ENCODE measurements around the gene MUC15.
"Not testable (repeated sequence)": the region's sequence is repeated elsewhere in the genome, so short reads cannot be mapped to it uniquely, and the experiment has no call there.

The MUC15 gene, protein sequence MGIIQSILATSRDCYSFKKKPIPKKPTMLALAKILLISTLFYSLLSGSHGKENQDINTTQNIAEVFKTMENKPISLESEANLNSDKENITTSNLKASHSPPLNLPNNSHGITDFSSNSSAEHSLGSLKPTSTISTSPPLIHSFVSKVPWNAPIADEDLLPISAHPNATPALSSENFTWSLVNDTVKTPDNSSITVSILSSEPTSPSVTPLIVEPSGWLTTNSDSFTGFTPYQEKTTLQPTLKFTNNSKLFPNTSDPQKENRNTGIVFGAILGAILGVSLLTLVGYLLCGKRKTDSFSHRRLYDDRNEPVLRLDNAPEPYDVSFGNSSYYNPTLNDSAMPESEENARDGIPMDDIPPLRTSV

DNA sequence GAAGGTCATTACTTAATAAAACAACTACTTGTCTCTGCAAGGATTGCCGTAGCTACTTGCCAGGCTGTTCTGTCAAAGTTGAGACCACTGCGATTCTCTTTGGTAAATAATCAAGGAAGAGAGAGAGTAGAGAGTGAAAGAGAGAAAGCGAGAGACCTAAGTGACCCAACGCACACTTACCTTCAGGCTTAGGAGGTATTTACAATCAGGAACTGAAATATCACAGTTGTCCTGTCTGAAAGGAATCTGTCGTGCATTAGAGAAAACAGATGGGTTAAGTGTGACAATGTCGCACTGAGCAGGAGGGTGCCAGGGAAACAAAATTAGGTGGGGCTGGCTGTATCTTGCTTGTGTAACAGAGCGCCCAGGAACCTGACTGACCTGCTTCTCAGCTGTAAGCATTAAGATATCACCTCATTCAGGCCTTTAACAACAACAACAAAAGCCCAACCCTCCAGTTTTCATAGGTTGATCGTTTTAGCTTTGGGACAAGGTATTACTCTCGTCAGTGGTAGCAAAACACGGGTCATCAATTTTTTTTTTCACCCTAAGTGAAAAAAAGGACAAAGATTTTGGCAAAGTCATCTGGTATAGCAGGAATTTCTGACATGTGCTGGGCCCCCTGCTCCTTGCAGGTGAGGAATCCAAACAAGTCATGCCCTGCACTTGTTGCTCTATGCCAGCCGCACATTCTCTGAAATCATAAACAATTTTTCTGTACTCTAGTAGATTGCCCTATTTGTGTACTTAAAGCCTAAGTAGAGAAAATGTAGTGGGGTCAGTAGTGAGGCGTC is at the start of gene MUC15:
Gene MUC15, minus strand, starts transcription at position 403 of the 794 bp plus-strand sequence. CDS start 5,169 bp downstream, outside the sequence.
- DNase-seq = no peak

DNA sequence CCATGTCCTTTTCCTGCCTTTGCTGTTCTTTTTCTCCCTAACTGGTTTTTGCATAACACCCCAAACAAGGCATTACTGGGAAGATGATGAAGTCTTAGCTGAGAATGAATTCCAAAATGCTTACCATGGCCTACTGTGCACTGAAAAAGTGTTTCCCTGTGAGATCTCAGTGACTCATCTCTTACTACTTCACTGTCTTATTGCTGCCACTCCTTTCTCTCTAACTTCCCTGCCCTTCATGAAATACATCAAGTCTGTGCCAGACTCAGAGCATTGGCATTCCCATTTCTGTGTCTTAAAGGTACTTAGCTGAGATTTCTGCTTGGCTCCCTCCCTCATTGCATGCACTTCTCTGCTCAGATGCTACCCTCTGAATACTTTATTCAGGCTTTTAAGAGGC is 49.1 kb upstream of the MUC15 start:
- no peak for DNase-seq

DNA sequence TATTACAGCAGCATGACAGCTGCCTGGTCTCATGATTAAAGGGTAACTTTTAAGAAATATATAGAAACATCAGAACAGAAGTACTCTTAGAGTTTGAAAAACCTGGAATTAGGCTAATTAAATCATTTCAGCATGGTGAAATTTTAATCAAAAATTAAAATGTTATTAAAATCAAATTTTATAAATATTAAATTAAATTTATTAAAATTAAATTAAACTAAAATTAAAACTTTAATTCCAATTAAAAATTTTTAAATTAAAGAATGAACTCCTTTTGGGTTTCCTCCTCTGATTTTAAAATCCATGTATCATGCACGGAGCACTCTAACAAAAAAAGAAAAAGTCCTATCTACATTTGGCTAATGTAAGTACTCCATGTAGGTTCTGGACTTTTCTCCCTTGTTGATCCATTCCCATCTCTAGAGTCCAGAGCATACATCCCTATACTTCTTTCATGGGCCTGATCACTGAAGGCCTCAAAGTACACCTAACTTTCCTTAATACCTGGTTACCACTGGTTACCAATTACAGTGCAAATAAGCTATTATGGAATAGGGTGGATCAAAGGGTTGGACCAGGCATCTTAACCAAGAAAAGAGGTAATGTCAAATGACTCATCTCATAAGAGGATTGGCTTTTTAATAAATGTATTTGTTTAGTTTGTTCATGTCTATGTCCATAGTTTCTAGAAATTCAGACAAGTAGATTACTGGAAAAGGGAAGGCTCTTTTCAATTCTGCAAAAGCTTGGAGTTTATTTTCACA is 48.4 kb upstream of the MUC15 start:
- DNase-seq = no peak

DNA sequence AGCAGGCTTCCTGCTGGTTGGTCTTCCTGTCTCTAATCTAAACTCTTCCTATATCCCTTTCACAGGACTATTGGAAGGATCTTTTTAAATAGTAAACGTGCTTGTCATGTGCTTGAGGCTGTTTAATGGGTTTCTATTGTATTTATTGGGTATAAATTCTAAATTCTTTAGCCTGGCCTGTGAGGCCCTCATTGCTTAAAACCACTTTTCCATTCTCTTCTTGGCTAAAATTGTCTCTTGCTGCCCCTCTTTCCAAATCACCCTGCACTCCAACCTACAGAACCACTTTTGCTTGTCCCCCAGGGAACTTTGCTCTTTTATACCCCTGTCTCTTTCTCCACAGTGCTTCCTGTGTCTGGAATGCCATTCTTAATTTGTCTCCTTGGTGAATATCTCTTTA is 46.4 kb upstream of the MUC15 start:
- DNase-seq = no peak

DNA sequence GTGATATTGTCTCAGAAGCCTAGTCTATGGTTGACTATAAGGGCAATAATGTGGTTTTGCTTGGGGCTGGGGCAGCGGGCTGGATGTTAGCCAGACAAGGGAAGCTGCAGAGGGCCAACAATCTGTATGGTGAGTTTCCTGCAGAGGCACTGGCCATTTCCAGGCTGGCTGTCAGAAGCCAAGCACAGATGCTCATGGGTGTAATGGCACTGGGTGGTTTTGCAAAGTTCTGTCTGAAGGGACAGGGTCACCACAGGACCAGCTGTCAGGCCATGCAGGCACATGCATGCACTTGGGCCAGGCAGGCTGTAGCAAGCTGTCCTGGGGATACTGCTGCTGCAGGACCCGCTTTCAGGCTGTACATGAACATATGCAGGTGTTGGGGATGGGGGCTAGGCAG is 41.7 kb upstream of the MUC15 start:
- DNase-seq = no peak

DNA sequence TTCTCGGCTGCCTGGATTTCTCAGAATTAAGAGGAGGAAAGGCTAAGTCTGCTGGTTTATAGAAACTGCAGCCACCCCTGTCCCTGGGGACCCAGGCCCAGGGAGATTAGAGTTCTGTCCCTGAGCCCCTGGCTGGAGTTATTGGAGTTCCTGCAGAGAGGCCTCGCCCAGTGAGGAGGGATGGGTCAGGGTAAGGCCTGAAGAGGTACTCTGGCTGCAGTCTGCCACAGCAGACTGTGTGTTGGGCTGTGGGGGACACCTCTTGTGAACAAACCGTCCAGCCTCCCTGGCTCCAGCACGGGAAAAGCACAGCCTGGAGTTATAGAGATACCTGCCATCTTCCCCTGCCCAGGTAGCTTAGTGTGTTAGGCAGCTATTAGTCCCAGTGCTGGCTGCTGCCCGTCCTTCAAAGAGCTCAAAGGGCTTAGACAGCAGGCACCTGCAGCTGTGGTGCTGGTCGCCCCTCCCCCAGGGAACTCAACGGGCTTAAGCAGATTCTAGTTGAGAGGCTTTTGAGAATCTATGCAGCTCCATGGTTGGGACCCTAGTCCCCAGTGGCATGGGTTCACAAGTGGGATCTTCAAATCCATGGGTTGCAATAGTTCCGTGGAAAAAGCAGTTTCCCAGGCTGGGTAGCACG is 36.6 kb upstream of the MUC15 start:
- DNase-seq = no peak

DNA sequence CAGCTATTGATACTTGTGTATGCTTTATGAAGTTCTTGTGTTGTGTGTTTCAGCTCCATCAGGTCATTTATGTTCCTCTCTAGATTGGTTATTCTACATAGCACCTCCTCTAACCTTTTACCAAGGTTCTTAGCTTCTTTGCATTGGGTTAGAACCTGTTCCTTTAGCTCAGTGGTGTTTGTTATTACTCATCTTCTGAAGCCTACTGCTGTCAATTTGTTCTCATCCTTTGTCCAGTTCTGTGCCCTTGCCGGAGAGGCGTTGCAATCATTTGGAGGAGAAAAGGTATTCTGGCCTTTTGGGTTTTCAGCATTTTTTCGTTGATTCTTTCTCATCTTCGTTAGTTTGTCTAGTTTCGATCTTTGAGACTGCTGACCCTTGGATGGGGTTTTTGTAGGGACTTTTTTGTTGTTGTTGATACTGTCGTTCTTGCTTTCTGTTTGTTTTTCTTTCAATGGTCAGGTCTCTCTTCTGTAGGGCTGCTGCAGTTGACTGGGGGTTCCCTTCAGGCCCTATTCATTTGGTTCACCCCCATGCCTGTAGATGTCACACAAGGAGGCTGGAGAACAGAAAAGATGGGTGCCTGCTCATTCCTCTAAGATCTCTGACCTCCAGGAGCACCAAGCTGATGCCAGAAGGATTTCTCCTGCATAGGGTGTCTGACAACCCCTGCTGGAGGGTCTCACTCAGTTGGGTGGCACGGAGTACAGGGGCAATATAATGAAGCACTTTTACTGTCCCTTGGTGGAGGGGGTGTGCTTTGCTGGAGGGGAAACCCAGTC is 35.9 kb upstream of the MUC15 start:
- DNase-seq = no peak

DNA sequence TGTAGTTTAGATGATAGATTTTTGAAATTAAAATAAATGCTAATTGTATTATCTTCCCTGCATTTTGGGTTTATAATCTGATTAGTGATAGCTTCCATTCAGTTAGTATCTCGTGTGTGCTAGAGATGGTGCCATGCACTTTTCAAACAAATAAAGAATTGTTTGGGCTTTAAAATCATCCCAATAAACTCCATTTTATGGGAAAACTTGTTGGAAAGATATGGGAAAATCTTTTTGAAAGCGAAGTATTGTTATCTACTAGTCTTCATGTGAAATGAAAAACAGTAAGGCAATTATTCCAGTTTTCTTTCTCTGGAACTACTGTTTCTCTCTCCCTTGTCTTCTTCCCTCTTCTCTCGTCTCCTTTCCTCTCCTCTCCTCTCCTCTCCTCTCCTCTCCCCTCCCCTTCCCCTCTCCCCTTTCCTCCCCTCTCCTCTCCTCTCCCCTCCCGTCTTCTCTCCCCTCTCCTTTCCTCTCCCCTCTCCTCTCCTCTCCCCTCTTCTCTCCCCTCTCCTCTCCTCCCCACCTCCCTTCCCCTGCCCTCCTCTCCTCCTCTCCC is 27.9 kb upstream of the MUC15 start:
- DNase-seq = no peak

DNA sequence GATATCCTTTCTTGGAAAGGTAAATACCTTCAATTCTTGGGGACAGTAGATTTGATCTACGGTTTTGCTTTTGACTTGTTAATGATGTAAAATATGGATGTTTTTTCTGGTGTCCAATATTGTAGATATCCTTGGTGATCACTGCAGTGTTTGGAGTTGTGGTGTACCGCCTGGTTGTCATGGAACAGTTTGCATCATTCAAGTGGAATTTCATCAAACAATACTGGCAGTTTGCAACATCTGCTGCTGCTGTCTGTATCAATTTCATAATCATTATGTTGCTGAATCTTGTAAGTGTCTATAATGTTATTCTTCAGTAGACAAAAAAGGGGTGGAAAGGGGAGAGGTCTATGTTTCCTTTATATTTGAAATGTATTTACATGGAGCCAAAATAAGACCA is 27.4 kb upstream of the MUC15 start:
- DNase-seq = no peak

DNA sequence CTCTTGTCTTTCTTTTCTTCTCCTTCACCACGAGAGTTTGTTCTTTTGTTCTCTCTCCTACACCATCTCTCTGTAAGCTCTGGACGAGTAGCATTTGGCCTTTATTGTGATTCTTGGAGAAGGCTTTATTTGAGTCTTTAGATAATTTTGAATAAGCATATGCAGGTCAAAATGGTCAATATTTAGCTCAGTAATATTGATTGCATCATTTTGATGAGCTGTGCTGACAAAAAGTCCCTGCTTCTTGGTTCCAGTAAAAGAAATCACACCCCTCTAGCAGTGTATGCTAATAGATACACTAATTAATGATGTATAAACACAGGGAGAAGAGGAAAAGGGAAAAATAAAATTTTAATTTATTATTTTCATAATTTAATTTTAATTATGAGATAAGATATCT is 25.8 kb upstream of the MUC15 start:
- DNase-seq = no peak

DNA sequence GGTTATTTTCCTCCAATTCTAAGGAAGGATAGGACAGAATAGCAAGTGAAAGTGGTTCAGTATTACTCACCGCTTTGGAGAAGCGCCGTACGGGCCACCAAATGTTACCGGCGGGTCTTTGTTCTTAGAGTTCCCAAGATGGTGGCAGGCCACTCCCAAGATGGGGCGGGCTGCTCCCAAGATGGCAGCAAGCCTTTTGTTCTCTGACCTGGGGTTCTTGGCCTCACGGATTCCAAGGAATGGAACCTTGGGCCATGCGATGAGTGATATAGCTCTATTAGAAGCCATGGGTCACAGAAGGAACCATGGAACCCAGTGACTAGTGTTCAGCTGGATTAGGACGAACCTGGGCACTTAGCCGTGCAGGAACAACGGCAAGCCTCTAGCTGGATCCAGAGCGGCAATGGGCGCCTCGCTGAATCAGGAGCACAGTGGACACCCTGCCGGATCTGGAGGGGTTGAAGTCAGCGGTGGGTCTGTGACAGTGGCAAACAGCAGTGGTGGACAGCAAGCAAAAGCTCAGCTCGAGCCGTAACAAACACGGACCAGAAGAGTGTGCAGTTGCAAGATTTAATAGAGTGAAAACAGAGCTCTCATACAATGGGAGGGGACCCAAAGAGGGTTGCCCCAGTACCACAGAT is 25.1 kb upstream of the MUC15 start:
- DNase-seq = not testable (repeated sequence)

DNA sequence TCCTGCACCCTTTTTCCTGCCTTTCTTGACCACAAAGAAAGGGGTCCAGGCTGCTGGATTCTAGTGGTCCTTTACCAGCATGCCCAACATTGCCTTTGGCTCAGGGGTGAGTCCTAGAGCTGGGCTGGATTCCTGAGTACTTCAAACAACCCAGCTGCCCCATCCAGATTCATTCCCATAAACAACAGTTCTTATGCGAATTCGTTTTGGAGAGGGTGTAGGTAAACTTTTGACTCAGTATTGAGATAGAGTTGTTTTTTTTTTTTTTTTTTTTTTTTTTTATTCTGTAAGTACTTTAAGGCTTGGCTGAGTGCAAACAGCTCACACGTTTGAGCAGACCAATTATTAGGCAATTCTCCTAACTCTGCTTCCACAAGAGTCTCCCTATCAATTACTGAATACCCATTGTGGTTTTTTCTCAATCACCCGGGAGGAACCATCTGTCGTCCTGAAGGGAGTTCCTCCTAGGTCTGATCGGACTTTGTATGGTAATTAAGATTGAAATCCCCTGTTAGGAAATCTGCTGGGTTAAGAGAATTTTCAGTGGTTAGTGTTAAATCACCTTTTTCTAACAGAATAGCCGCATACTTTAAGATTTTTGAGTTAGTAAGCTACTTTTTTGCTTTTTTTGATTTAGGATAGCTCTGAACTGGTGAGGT is 23.3 kb upstream of the MUC15 start:
- not testable (repeated sequence) for DNase-seq

DNA sequence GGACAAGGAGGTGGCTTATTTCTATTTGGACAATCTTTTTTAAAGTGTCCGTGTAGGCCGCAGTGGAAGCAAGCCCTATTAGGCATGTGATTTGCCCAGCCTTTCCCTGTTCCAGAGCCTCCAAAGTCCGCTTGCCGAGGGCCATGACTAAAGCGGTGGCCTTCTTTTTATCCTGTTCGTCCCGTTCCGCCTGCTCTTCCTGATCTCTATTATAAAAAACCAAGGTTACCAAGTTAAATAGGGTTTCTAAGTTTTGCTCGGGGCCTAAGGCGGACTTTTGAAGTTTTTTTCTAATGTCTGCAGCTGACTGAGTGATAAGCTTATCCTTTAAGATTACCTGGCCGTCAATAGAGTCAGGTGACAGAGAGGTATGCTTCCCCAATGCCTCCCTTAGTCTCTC is 21.6 kb upstream of the MUC15 start:
- DNase-seq = no peak

DNA sequence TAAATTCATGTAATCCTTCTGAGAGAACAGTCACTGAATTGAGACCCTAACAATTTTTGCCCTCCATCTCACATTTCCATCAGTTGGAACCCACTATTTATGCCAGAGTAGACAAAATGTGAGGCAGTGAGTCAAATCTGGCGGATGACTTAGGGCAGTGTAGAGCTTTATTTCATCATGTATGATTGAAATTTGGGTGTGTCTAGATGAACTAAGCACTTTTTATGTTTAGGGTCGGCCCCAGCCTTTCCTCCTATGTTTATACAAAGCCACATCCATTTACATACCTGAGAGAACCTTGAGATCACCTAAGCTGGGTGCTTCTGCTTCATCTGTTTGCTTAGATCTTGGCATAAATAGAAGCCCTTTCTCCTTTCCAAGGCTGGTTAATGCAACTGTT is 15.0 kb upstream of the MUC15 start:
- DNase-seq = no peak

DNA sequence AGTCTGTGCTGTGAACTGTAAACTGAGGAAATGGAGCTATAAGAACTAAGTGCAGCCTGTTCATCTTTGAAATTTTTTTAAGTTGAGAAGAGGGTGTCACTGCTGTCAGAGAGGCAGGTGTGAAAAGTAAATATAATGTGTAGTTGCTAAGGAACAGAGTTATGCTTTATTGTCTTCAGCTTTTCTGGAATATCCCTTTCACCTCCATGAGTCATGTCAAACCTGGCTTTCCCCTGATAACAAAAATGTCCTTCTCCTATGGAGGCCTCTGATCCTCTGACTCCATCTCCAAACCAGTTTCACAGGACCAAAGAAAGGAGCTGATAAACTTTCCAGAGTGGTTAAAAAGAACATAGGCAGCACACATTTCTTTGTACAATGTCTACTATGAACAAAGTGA is 12.8 kb upstream of the MUC15 start:
- no peak for DNase-seq

DNA sequence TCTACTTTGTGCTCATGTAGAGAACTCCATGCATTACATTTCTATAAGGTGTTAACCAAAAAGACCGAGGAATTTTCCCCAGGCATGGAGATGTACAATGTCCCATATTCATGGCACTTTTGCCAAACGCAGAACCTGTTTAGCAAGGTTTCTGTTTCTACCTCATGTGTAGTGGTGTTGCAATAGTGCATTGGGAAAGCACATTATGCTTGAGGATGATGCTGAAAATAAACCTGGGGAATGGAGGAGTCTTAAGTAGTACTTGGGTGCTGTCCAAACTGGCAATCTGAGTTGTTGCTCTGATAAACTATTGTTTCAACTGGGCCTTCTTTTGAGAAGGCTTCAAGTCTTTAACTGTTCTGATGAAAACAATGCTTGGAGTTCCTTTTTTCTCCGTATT is 11.5 kb upstream of the MUC15 start:
- no peak for DNase-seq

DNA sequence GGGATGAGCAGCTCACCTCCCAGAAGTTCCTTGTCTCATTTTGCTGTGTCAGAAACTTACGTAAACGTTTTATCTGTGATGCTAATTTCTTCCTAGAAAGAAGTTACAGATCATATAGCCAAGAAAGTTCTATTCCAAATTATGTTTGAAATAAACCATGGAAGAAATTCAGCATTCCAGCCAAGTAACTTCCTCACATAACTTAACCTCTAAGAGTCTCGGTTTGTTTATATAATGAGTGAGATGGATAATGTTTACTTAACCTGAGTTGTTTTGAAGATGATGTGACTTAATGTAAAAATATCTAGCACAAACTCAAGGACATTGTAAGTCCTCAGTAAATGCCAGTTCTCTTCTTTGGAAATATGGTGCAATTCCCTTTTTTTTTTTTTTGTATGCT is 8.9 kb upstream of the MUC15 start:
- DNase-seq = no peak

DNA sequence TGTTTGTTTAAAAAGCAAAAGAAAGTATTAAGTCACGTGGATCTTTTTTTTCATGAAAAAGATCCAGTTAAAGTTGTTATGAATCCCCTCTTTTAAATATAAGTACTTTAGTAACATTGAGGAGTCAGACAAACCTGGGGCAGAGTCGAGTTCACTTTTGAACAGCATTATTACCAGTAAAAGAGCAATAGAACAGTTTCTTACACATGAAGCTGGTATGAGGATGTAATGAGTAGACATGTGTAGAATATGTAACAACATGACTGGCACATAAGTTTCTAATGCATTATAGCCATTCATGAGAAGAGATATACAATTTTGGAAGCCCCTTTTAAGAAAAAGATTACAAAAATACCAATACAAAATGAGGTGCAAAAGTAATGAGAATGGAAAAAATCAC is 7.6 kb upstream of the MUC15 start:
- no peak for DNase-seq

DNA sequence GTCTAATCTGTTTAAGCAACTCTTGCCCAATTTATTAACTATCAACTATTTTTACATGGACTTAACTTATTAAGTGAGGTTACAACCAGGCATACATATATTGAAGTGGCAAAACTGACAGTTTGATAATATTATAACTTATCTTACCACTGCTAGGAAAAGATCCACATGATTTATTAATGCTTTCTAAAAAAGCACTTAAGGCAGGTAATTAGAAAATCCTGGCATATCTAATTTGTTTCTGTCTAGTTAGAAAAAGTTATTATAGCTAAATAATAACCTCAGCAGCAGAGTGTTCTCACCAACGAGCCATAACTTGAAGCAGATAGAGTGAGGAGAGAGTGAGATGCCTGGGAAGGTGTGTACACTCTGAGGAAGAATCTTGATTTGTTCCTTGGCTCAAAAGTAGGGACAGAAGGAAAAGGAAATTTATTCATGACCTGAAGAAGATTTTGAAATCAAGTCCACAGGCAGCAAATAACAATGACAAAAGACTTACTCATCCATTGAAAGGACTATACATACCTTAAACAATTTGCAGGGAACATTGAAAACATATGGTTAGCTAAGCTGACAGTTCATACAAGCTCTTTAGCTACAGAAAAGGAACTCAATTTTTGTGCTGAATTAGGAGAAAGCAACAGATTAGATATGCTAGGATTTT is 7.1 kb upstream of the MUC15 start:
- no peak for DNase-seq

DNA sequence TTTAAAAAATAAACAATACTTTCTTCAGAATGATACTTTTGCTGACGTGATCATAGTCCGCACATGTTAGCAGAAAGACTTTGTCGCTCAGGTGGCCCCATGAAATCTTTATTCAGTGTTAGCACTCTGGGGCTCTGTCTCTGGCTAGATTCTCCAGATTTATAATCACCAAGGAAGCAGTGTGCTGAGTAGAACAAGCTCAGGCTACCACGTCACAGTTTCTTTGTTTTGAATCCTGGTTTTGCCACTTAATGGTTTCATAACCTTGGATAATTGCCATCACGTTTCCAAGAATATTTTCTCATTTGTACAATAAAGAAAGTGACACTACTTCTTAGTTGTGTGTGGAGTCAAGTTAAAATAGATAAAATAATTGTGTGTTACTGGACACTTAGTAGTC is 3.9 kb upstream of the MUC15 start:
- DNase-seq = no peak

Data from GF-D8 (cell line).